ENCODE results near the gene DDX27.

The DDX27 gene

GRCh38 chr20:49288250-49288751, 69.1 kb downstream of the DDX27 start:
- TF ChIP-seq CTCF (conservative IDR thresholded peaks at IDR 0.05): no peak
- peak overlapping the region; percentile 94 for H3K27ac ChIP-seq

- TF ChIP-seq CTCF (conservative IDR thresholded peaks at IDR 0.05): no peak
- H3K27ac ChIP-seq: peak overlapping the region; percentile 94
Measured at GRCh38 chr20:49288784-49289696, 69.8 kb downstream of the DDX27 start.

- no peak for TF ChIP-seq CTCF (conservative IDR thresholded peaks at IDR 0.05)
- peak overlapping the region; percentile 94; the same call in 1 of the 2 replicates for H3K27ac ChIP-seq
Measured at GRCh38 chr20:49290608-49291191, 71.5 kb downstream of the DDX27 start.

GRCh38 chr20:49291200-49291599, 72.0 kb downstream of the DDX27 start:
- no peak overlapping the region for H3K27ac ChIP-seq
- no peak for TF ChIP-seq CTCF (conservative IDR thresholded peaks at IDR 0.05)

- no peak for TF ChIP-seq CTCF (conservative IDR thresholded peaks at IDR 0.05)
- H3K27ac ChIP-seq: no peak overlapping the region
Measured at GRCh38 chr20:49292010-49292409, 72.8 kb downstream of the DDX27 start.

GRCh38 chr20:49293122-49293521, 73.9 kb downstream of the DDX27 start:
- no peak for TF ChIP-seq CTCF (conservative IDR thresholded peaks at IDR 0.05)
- no peak overlapping the region for H3K27ac ChIP-seq
